Upper lobe of right lung (tissue), 1 donor: Measurements from ENCODE around the gene OSBP2. TPM values are rescaled to one million over a fixed set of nuclear protein-coding genes. Genes with fewer than 3 reads are reported as not detected.
A peak's percentile ranks its signal among the peaks of the same experiment; 100 is the strongest.
"Not testable (repeated sequence)": the region's sequence is repeated elsewhere in the genome, so short reads cannot be mapped to it uniquely, and the experiment has no call there.

Source experiments
- ATAC-seq: fragments of 200-7000 bp; cut with Tn5 transposase; one replicate; pipeline ENCODE4 v1.9.1; 2020; ENCODE audit warnings: mild to moderate bottlenecking, moderate library complexity
- DNase-seq: peaks from one replicate; pipeline ENCODE4 v3.0.0-alpha.2; 2020
- H3K27ac ChIP-seq: fragments of 200-600 bp; one replicate; pipeline ENCODE4 v1.8.0; 2022
- H3K27me3 ChIP-seq: fragments of 200-600 bp; one replicate; pipeline ENCODE4 v1.8.0; 2022; ENCODE audit warnings: mild to moderate bottlenecking
- H3K36me3 ChIP-seq: fragments of 200-600 bp; one replicate; pipeline ENCODE4 v1.8.0; 2022
- H3K4me1 ChIP-seq: fragments of 200-600 bp; one replicate; pipeline ENCODE4 v1.8.0; 2022
- H3K4me3 ChIP-seq: fragments of 200-600 bp; one replicate; pipeline ENCODE4 v1.8.0; 2022; ENCODE audit warnings: mild to moderate bottlenecking
- H3K9me3 ChIP-seq: fragments of 200-600 bp; one replicate; pipeline ENCODE4 v1.8.0; 2022
- CTCF ChIP-seq: fragments of 200-600 bp; IDR thresholded peaks from one replicate; pipeline ENCODE4 v1.8.0; 2022; ENCODE audit warnings: antibody characterized with exemption
- intact Hi-C: fragments of 100-400 bp; cut with DNase I; formaldehyde crosslinking; loops from one replicate; pipeline ENCODE4 v1.11.0; 2022
- total RNA-seq: library from RNA; stranded (reverse); fragmentation: NEBNext Ultra II Directional; extraction: Animal tissue kit (Norgen Biotek cat#: 25700); gene quantifications from one replicate; pipeline ENCODE4 v1.2.1, GENCODE V29; 2021
- donor health status: DM: no; HTN: yes; CAD: no; lungs with severe emphysema.

The OSBP2 gene
- total RNA-seq, 1 donor from 2014 or later = 6.0 TPM

- Histone ChIP-seq H3K27ac (no peak overlapping the region), H3K36me3 (no peaks in the 10 kb centered on the region), H3K27me3 (no peaks in the 10 kb centered on the region), H3K4me1 (no peaks in the 10 kb centered on the region), H3K4me3 (no peak overlapping the region), H3K9me3 (no peaks in the 10 kb centered on the region)
- no peak for TF ChIP-seq CTCF
- intact Hi-C loops = no loop called here
- no peak for DNase-seq
- ATAC-seq = no peak
Observed at GRCh38 chr22:30705710-30706651, 11.3 kb downstream of the OSBP2 start.

- H3K27me3 ChIP-seq, ATAC-seq: not testable (repeated sequence)
Observed at GRCh38 chr22:30709980-30710379, 15.3 kb downstream of the OSBP2 start.

GRCh38 chr22:30712094-30712493, 17.4 kb downstream of the OSBP2 start:
- TF ChIP-seq CTCF = no peak
- intact Hi-C loops = no loop called here
- Histone ChIP-seq H3K27me3 (no peaks in the 10 kb centered on the region), H3K4me3 (no peak overlapping the region), H3K27ac (no peak overlapping the region), H3K9me3 (no peaks in the 10 kb centered on the region), H3K36me3 (no peaks in the 10 kb centered on the region), H3K4me1 (no peaks in the 10 kb centered on the region)
- DNase-seq (no peak), ATAC-seq (no peak)

More at GRCh38 chr22:30709980-30710379, 15.3 kb downstream of the OSBP2 start:
- peak; percentile 13 for DNase-seq
- H3K27ac ChIP-seq, H3K4me3 ChIP-seq, intact Hi-C loops, H3K9me3 ChIP-seq, H3K4me1 ChIP-seq, H3K36me3 ChIP-seq: not testable (repeated sequence)

GRCh38 chr22:30714062-30714461, 19.4 kb downstream of the OSBP2 start:
- H3K4me3 ChIP-seq = no peak overlapping the region
- H3K27ac ChIP-seq = no peak overlapping the region

GRCh38 chr22:30717331-30717921, 22.8 kb downstream of the OSBP2 start:
- Histone ChIP-seq H3K9me3 (no peaks in the 10 kb centered on the region), H3K27ac (no peak overlapping the region), H3K36me3 (no peaks in the 10 kb centered on the region), H3K27me3 (no peaks in the 10 kb centered on the region), H3K4me1 (no peaks in the 10 kb centered on the region), H3K4me3 (no peak overlapping the region)
- ATAC-seq (peak; percentile 51), DNase-seq (no peak)
- intact Hi-C loops = no loop called here
- no peak for TF ChIP-seq CTCF

More at GRCh38 chr22:30714062-30714461, 19.4 kb downstream of the OSBP2 start:
- H3K4me1 ChIP-seq = no peaks in the 10 kb centered on the region
- intact Hi-C loops = no loop called here
- H3K36me3 ChIP-seq = no peaks in the 10 kb centered on the region
- no peaks in the 10 kb centered on the region for H3K9me3 ChIP-seq
- ATAC-seq (no peak), DNase-seq (no peak)
- TF ChIP-seq CTCF = no peak
- H3K27me3 ChIP-seq = no peaks in the 10 kb centered on the region

GRCh38 chr22:30717952-30718351, 23.3 kb downstream of the OSBP2 start:
- intact Hi-C loops = no loop called here
- Histone ChIP-seq H3K27ac (no peak overlapping the region), H3K36me3 (no peaks in the 10 kb centered on the region), H3K27me3 (no peaks in the 10 kb centered on the region), H3K9me3 (no peaks in the 10 kb centered on the region), H3K4me3 (no peak overlapping the region), H3K4me1 (no peaks in the 10 kb centered on the region)
- no peak for ATAC-seq
- no peak for DNase-seq
- TF ChIP-seq CTCF = no peak
